ENCODE measurements around the gene SCGB1C2. TPM values are rescaled to one million over a fixed set of nuclear protein-coding genes. Genes with fewer than 3 reads are reported as not detected.
A peak's percentile ranks its signal among the peaks of the same experiment; 100 is the strongest.

Gene SCGB1C2
- total and polyA plus RNA-seq, 12 donors = not detected

GRCh38 chr17:178292-179065, 41.1 kb downstream of the SCGB1C2 start:
- peaks cover 0 to 8% of the 10 kb centered on the region in 2 donors for H3K4me1 ChIP-seq (replicated peaks in 1 of 2)
- TF ChIP-seq POLR2A (IDR thresholded peaks at IDR 0.05) = no peak
- no peak for TF ChIP-seq CTCF (IDR thresholded peaks at IDR 0.05)
- peak overlapping the region in 1 of 5 donors; percentile 78 for H3K27ac ChIP-seq
- intact Hi-C loops (cut with DNase I) = no loop called here
- no peaks in the 10 kb centered on the region for H3K36me3 ChIP-seq (replicated peaks in 1 of 2)
- no peak for DNase-seq
- H3K27me3 ChIP-seq = peaks cover 13% of the 10 kb centered on the region
- 78 to 85% (median 82%) methylated on average over 10 to 12 of the region's 12 CpGs for WGBS, 4 donors
- no peak overlapping the region for H3K4me3 ChIP-seq
- no peaks in the 10 kb centered on the region for H3K9me3 ChIP-seq (replicated peaks in 1 of 3)

GRCh38 chr17:179066-179432, 41.7 kb downstream of the SCGB1C2 start:
- peaks cover 13% of the 10 kb centered on the region for H3K27me3 ChIP-seq

GRCh38 chr17:179781-180380, 42.5 kb downstream of the SCGB1C2 start:
- no peaks in the 10 kb centered on the region for H3K9me3 ChIP-seq (replicated peaks in 1 of 3)
- H3K27ac ChIP-seq = peak overlapping the region in 4 of 5 donors; percentile 14 to 78 (median 38)
- no peak for DNase-seq
- H3K27me3 ChIP-seq = peaks cover 13% of the 10 kb centered on the region
- WGBS, 4 donors = 20 to 40% (median 31%) methylated on average over 3 to 32 of the region's 32 CpGs
- H3K36me3 ChIP-seq (replicated peaks in 1 of 2) = no peaks in the 10 kb centered on the region
- H3K4me3 ChIP-seq = peak overlapping the region in 1 of 4 donors; percentile 57
- peaks cover 0 to 8% of the 10 kb centered on the region in 2 donors for H3K4me1 ChIP-seq (replicated peaks in 1 of 2)
- TF ChIP-seq CTCF (IDR thresholded peaks at IDR 0.05) = no peak
- no peak for TF ChIP-seq POLR2A (IDR thresholded peaks at IDR 0.05)
- intact Hi-C loops (cut with DNase I) = no loop called here

More at GRCh38 chr17:179066-179432, 41.7 kb downstream of the SCGB1C2 start:
- TF ChIP-seq POLR2A (IDR thresholded peaks at IDR 0.05) (no peak), CTCF (IDR thresholded peaks at IDR 0.05) (no peak)
- intact Hi-C loops (cut with DNase I) = no loop called here
- Histone ChIP-seq H3K4me1 (replicated peaks in 1 of 2) (peaks cover 0 to 8% of the 10 kb centered on the region in 2 donors), H3K9me3 (replicated peaks in 1 of 3) (no peaks in the 10 kb centered on the region), H3K36me3 (replicated peaks in 1 of 2) (no peaks in the 10 kb centered on the region), H3K27ac (peak overlapping the region in 1 of 5 donors; percentile 78), H3K4me3 (no peak overlapping the region)
- 51 to 100% (median 64%) methylated on average over 3 to 5 of the region's 5 CpGs for WGBS, 4 donors
- DNase-seq = no peak

GRCh38 chr17:180381-181244, 43.2 kb downstream of the SCGB1C2 start:
- no peak for DNase-seq
- H3K36me3 ChIP-seq (replicated peaks in 1 of 2) = no peaks in the 10 kb centered on the region
- peaks cover 13% of the 10 kb centered on the region for H3K27me3 ChIP-seq
- WGBS, 4 donors = 0 to 3% (median 0%) methylated on average over 3 to 112 of the region's 112 CpGs
- no peak for TF ChIP-seq CTCF (IDR thresholded peaks at IDR 0.05)
- H3K4me3 ChIP-seq = peak overlapping the region in 1 of 4 donors; percentile 57
- peak overlapping the region in 4 of 5 donors; percentile 14 to 78 (median 38) for H3K27ac ChIP-seq
- peaks cover 0 to 8% of the 10 kb centered on the region in 2 donors for H3K4me1 ChIP-seq (replicated peaks in 1 of 2)
- intact Hi-C loops (cut with DNase I) = no loop called here
- no peaks in the 10 kb centered on the region for H3K9me3 ChIP-seq (replicated peaks in 1 of 3)
